ENCODE data around the gene CSAD.
"Not testable (repeated sequence)": the region's sequence is repeated elsewhere in the genome, so short reads cannot be mapped to it uniquely, and the experiment has no call there.

CSAD gene

DNA sequence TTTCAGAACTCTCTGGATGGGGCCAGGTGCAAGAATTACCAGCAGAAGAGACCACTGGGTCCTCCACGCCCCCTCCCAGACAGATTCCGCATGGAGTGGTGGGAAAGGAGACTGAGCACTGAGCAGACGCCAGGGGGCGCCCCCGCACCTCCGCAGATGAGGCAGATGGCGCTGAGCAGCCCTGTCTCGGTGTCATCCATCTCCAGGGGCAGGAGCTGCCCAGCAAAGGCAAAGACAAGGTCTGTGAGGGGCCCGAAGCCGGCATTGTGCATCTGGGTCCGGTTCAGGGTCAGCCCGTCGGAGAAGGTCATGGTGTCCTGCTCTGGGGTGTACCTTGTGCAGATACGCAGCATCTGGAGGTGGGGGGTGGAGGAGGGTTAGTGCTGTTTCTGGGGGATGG, 32.6 kb upstream of the CSAD start:
- Mint-ChIP-seq H3K36me3 (peaks cover 71% of the 10 kb centered on the region), H3K4me3 (no peak overlapping the region), H3K9me3 (no peaks in the 10 kb centered on the region), H3K27me3 (no peaks in the 10 kb centered on the region), H3K4me1 (peaks cover 84% of the 10 kb centered on the region), H3K27ac (peak overlapping the region; percentile 50)
- CTCF ChIA-PET = interaction anchor here (0.6 to 13.8 kb wide), 28 partner anchors 9 to 296 kb away, joined by 3 to 250 read pairs (median 7); partner anchors contain the start of genes AAAS, CSAD, ESPL1 and MYG1
- peak; percentile 89 for DNase-seq

DNA sequence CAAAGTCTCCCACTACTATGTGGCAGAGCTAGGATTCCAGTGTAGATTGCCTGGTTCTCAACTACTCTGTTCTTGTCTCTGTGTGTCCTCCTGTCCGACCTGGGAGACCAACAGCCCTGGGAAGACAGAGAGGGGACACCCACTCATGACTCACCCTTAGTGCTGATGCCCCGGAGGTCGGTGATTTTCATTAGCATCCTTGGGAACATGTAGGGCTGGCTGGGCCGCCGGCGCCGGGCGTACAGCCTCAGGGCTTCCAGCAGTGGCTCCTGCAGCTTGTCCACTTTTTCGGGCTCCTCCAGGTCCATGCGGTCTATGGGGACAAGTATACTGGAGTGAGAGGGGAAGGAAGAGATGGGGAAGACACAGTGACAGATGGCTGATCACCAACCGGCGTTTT, 32.2 kb upstream of the CSAD start:
- Mint-ChIP-seq H3K4me1 (peaks cover 84% of the 10 kb centered on the region), H3K9me3 (no peaks in the 10 kb centered on the region), H3K27ac (peak overlapping the region; percentile 46), H3K27me3 (no peaks in the 10 kb centered on the region), H3K4me3 (no peak overlapping the region), H3K36me3 (peaks cover 70% of the 10 kb centered on the region)
- DNase-seq = no peak
- CTCF ChIA-PET = interaction anchor here (1.0 to 13.8 kb wide), 23 partner anchors 10 to 296 kb away, joined by 3 to 250 read pairs (median 9); partner anchors contain the start of genes AAAS, CSAD, ESPL1 and PFDN5

DNA sequence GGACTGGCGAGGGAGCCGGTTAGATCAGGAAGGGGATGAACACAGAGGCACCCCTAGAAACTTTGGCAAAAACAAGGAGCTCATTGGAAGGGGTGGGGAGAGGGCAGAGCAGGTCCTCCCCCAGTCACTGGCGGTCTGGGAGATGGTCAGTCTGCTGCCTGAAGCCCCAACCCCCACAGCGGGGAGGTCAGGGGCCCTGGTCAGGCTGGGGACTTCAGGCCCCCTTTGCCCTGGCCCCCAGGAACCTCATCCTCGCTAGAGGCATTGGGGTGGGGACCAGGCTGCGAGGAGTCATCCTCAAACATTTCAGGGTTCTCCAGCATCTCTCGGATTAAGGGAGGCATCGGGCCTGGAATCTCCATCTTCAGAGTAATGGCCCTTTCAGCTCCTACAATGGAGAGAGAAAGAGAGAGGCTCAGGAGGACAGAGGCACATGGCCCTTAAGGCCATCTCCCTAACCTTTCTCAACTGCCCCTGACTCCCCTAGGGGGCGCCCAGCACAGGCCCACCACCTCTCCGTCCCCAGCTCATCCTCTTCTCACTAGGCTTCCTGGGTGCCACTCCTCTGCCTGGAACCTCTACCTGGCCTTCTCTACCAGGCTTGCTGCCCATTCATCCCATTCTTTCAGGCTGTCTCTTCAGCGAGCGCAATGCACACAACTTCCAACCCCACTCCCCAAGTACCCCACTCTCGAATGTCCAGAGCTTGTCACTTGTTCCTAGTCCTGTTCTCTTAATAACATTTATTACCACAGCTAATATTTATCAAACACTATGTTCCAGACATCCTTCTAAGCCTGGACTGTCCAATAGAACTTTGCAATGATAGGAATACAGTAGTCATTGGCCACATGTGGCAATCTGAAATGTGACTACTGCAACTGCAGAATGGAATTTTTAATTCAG, 31.0 kb upstream of the CSAD start:
- H3K9me3 Mint-ChIP-seq = no peaks in the 10 kb centered on the region
- no peak overlapping the region for H3K4me3 Mint-ChIP-seq
- H3K27me3 Mint-ChIP-seq = no peaks in the 10 kb centered on the region
- peaks cover 83% of the 10 kb centered on the region for H3K4me1 Mint-ChIP-seq
- DNase-seq = no peak
- peaks cover 65% of the 10 kb centered on the region for H3K36me3 Mint-ChIP-seq
- no peak overlapping the region for H3K27ac Mint-ChIP-seq
- CTCF ChIA-PET = interaction anchor here (0.9 to 13.8 kb wide), 23 partner anchors 8 to 134 kb away, joined by 3 to 250 read pairs (median 6); partner anchors contain the start of genes AAAS, CSAD, ESPL1 and PFDN5

DNA sequence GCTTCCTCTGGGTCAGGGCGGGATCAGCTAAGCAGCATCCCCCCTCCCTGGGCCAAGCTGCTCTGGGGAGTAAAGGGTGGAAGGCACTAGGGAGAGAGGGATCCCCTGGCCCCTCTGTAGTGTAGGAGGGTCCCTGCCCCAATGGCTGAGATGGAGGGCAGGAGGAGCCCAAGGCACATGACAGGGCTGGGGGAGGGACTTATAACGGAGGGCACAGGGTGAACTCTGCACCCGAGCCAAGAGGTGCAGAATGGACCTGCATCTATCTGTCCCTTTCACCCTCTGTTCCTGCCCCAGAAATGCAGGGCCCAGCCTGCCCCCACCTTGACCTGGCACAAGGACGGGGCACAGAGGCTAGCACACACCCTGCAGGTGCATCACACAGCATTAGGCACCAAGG, 30.1 kb upstream of the CSAD start:
- Mint-ChIP-seq H3K36me3 (peaks cover 62% of the 10 kb centered on the region), H3K9me3 (no peaks in the 10 kb centered on the region), H3K27ac (no peak overlapping the region), H3K4me3 (no peak overlapping the region), H3K4me1 (peaks cover 81% of the 10 kb centered on the region), H3K27me3 (no peaks in the 10 kb centered on the region)
- CTCF ChIA-PET = interaction anchor here (0.6 to 13.8 kb wide), 16 partner anchors 9 to 112 kb away, joined by 3 to 250 read pairs (median 8); partner anchors contain the start of genes AAAS, CSAD, ESPL1 and PFDN5
- DNase-seq = no peak

DNA sequence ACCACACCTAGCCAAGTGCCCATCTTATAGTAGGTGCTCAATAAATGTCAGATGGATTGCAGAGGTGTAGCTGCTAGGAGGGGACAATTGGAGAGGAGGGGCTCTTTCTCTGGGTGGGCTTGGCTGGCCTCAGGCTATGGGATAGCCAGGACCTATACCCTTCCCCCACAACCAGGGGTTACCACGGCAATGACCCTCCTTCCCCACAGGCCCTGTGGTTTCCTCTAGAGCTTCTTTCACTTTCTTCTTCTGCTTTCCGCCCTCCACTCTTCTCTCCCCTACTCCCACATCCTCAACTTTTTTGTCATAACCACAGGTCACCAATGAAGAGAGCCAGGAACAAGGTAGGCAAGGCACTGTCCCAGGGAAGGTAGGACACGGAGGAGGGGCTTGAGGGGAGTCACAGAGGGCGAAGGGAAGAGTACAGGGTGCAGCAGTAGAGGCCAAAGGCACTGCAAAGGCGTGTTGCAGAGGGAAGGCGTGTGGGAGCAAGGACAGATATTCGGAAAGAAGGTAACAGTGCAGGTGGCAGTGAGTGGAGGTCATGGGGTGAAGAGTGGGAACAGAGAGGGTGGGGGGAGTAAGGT, 28.2 kb upstream of the CSAD start:
- no peaks in the 10 kb centered on the region for H3K9me3 Mint-ChIP-seq
- peaks cover 80% of the 10 kb centered on the region for H3K4me1 Mint-ChIP-seq
- peaks cover 58% of the 10 kb centered on the region for H3K36me3 Mint-ChIP-seq
- CTCF ChIA-PET = interaction anchor here (0.6 to 13.8 kb wide), 12 partner anchors 10 to 300 kb away, joined by 3 to 250 read pairs (median 4); partner anchors contain the start of gene PFDN5
- H3K4me3 Mint-ChIP-seq = peak overlapping the region; percentile 77
- peak; percentile 70 for DNase-seq
- H3K27ac Mint-ChIP-seq = peak overlapping the region; percentile 88
- H3K27me3 Mint-ChIP-seq = no peaks in the 10 kb centered on the region

DNA sequence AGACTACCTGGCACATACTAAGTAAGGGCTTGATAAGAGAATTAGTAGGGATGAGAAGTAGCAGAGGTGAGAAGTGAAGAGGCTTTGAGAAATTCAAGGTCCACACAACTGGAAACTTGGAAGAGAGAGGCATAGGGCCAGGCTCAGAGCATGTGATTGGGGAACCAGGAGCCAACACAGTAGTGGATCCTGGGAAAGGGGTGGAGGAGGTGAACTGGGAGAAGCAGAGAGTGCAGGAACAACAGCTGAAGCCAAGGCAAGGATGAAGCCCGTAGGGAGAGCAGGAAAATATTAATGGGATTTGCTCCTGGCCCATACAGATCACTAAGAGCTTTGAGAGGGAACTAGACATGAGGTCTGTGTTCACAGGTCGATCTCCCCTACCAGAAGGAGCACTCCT, 27.7 kb upstream of the CSAD start:
- H3K27ac Mint-ChIP-seq = peak overlapping the region; percentile 88
- no peaks in the 10 kb centered on the region for H3K27me3 Mint-ChIP-seq
- CTCF ChIA-PET = interaction anchor here (0.7 to 13.8 kb wide), 12 partner anchors 9 to 300 kb away, joined by 3 to 250 read pairs (median 6); partner anchors contain the start of genes AAAS and PFDN5
- peaks cover 80% of the 10 kb centered on the region for H3K4me1 Mint-ChIP-seq
- H3K36me3 Mint-ChIP-seq = peaks cover 57% of the 10 kb centered on the region
- no peaks in the 10 kb centered on the region for H3K9me3 Mint-ChIP-seq
- H3K4me3 Mint-ChIP-seq = peak overlapping the region; percentile 8
- DNase-seq = no peak

DNA sequence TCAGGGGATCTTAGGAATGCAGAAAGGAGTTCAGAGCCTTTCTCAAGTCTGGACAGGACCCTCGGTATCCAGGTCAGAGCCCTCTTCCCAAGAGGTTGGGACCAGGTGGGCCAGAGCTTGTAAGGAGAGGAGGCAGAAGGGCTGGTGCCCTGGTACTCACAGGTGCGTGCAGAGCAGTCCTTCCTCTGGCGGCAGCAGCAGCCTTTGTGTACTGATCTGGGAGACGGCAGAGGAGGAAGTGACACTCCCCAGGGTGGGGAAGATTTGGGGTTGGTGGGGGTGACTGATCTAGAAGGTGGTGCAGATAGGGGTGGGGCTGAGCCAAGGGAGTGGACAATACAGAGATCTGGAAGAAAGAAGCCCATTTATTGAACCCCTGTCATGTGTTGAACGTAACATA, 26.3 kb upstream of the CSAD start, which contains the start of gene ITGB7:
TSS of gene ITGB7 (minus strand) at position 210 of the 400 bp plus-strand sequence. CDS start 6,808 bp downstream, outside the sequence.
- Mint-ChIP-seq H3K4me1 (peaks cover 87% of the 10 kb centered on the region), H3K27ac (peak within 1 kb of the TSS; percentile 88), H3K27me3 (no peaks in the 10 kb centered on the region), H3K36me3 (peaks cover 50% of the 10 kb centered on the region), H3K9me3 (no peaks in the 10 kb centered on the region), H3K4me3 (peak within 1 kb of the TSS; percentile 84)
- peak; percentile 82 for DNase-seq
- CTCF ChIA-PET = interaction anchor here (0.6 to 11.6 kb wide), 7 partner anchors 9 to 141 kb away, joined by 4 to 166 read pairs (median 7); partner anchors contain the start of genes AAAS and PFDN5

DNA sequence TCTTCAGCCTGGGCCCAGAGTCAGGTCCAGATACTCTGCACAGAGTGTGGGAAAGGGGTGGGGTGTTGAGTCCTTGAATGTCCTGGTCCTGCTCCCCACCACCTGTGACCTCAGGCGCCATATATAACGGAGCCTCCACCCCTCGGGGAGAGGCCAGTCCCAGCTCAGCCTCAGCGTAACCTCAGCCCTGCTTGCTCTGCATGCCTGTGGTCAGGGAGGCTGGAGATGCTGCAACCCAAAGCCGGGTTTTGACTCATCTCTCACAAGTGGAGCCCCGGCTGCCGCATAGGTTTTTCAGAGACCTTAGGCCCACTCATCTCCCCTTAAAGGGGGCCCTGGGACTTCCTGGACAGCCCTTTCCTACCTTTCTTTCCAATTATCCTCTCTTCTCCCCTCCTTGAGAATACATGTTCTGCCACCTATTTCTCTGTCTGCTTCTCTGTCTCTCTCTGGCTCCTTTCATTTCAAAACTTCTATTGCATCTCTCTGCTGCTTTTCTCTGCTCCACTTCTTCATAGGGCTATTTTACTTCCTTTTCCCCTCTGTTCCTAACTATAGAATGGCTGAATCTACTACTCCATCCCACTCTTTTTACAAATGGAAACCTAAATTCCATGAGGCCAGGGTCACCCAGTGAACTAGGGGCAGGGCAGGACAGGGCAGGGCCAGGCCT, 25.2 kb upstream of the CSAD start:
- H3K27ac Mint-ChIP-seq = peak overlapping the region; percentile 81
- no peaks in the 10 kb centered on the region for H3K9me3 Mint-ChIP-seq
- peak; percentile 79 for DNase-seq
- peaks cover 45% of the 10 kb centered on the region for H3K36me3 Mint-ChIP-seq
- peaks cover 93% of the 10 kb centered on the region for H3K4me1 Mint-ChIP-seq
- CTCF ChIA-PET = interaction anchor here (0.8 to 4.7 kb wide), 7 partner anchors 8 to 139 kb away, joined by 3 to 15 read pairs (median 4); partner anchors contain the start of gene AAAS
- no peaks in the 10 kb centered on the region for H3K27me3 Mint-ChIP-seq
- H3K4me3 Mint-ChIP-seq = peak overlapping the region; percentile 84

DNA sequence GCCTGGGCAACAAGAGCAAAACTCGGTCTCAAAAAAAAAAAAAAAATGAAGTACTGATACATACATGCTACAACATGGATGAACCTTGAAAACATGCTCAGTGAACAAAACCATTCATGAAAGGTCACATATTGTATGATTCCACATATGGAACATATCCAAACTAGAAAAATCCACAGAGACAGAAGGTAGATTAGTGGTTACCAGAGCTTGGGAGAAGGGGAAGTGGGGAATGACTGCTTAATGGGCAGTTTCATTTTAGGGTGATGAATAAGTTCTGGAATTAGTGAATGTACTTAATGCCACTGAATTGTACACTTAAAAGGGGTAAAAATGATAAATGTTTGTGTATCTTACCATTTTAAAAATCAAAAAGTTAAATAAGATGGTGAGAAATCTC, 23.6 kb upstream of the CSAD start:
- DNase-seq = no peak
- CTCF ChIA-PET = interaction anchor here (1.3 to 4.7 kb wide), 3 partner anchors 8 to 45 kb away, joined by 3 to 15 read pairs (median 4); no protein-coding TSS in a partner anchor
- Mint-ChIP-seq H3K27ac (no peak overlapping the region), H3K27me3 (no peaks in the 10 kb centered on the region), H3K9me3 (no peaks in the 10 kb centered on the region), H3K36me3 (peaks cover 49% of the 10 kb centered on the region), H3K4me1 (peaks cover 91% of the 10 kb centered on the region), H3K4me3 (peak overlapping the region; percentile 63)

DNA sequence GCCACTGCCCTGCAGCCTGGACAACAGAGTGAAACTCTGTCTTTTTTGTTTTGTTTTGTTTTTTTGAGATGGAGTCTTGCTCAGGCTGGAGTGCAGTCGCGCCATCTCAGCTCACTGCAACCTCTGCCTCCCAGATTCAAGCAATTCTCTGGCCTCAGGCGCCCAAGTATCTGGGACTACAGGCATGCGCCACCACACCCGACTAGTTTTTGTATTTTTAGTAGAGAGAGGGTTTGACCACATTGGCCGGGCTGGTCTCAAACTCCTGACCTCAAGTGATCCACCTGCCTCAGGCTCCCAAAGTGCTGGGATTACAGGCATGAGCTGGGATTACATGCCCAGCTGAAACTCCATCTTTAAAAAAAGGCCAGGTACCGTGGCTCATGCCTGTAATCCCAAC, 21.6 kb upstream of the CSAD start:
- peaks cover 62% of the 10 kb centered on the region for H3K36me3 Mint-ChIP-seq
- not testable (repeated sequence) for DNase-seq, H3K27me3 Mint-ChIP-seq, H3K9me3 Mint-ChIP-seq, H3K4me3 Mint-ChIP-seq
- peaks cover 88% of the 10 kb centered on the region for H3K4me1 Mint-ChIP-seq
- CTCF ChIA-PET = interaction anchor here (1.0 to 5.7 kb wide), 4 partner anchors 9 to 86 kb away, joined by 3 to 51 read pairs (median 7); no protein-coding TSS in a partner anchor
- peak overlapping the region; percentile 55 for H3K27ac Mint-ChIP-seq

DNA sequence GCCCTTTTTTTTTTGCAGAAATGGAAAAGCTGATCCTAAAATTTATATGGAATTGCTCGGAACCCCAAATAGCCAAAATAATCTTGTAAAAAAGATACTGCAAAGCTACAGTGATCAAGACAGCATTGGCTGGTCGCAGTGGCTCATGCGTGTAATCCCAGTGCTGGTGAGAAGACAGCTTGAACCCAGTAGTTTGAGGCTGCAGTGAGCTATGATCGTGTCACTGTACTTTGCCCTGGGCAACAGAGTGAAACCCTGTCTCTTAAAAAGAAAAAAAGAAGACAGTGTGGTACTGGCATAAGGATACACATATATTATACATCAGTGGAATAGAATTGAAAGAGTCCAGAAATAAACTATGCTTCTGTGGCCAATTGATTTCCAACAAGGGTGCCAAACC, 20.9 kb upstream of the CSAD start:
- peaks cover 68% of the 10 kb centered on the region for H3K36me3 Mint-ChIP-seq

DNA sequence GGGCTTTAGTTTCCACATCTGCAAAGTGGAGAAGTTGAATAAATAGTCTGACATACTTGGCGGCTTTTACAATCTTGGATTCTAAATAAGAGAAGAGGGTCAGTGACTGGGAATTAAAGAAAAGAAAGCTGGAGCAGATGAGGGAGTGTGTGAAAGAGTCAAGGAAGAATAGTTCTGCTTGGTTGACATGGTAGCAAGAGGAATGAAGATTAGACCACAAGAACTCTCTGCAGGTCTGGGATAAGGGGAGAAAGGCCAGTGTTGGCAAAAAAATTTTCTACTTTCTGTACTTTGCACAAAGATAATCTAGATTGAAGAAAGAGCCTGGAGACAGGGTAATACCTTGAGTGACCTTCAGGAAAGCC, 20.4 kb upstream of the CSAD start:
- H3K27me3 Mint-ChIP-seq = no peaks in the 10 kb centered on the region

More for the DNA sequence above, 20.9 kb upstream of the CSAD start:
- Mint-ChIP-seq H3K27ac (peak overlapping the region; percentile 55), H3K4me1 (peaks cover 88% of the 10 kb centered on the region), H3K4me3 (no peak overlapping the region), H3K9me3 (no peaks in the 10 kb centered on the region), H3K27me3 (no peaks in the 10 kb centered on the region)
- CTCF ChIA-PET = interaction anchor here (0.6 to 5.7 kb wide), 6 partner anchors 10 to 136 kb away, joined by 3 to 51 read pairs (median 7); no protein-coding TSS in a partner anchor
- DNase-seq = no peak

DNA sequence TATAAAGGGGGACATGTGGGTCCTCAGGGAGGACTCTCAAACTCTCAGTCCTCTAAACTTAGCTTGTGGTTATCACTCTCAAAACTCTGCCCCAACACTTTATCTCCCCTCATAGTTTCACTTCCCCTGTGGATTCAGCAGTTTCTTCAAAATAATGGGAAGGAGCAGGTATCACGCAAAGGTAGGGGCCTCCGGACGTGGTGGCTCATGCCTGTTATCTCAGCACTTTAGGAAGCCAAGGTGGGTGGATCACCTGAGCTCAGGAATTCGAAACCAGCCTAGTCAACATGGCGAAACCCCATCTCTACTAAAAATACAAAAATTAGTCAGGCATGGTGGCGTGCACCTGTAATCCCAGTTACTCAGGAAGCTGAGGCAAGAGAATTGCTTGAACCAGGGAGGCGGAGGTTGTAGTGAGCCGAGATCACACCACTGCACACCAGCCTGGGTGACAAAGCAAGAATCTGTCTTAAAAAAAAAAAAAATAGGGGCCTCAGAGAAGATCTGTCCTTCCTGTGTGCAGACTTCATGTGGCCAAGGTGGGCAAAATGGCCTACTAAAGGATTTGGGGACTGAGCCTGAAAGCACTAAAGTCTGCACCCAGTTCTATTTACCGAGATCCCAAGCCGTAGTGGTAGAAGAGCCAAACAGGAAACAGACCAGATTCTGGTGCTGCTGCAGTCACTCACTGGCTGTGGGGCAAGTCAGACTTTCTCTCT, 19.9 kb upstream of the CSAD start:
- Mint-ChIP-seq H3K27me3 (no peaks in the 10 kb centered on the region), H3K36me3 (peaks cover 71% of the 10 kb centered on the region)
- CTCF ChIA-PET = interaction anchor here (0.8 to 5.7 kb wide), 4 partner anchors 13 to 135 kb away, joined by 4 to 51 read pairs (median 17); no protein-coding TSS in a partner anchor

More for the DNA sequence above, 20.4 kb upstream of the CSAD start:
- CTCF ChIA-PET = interaction anchor here (0.8 to 5.7 kb wide), 4 partner anchors 10 to 135 kb away, joined by 4 to 51 read pairs (median 12); no protein-coding TSS in a partner anchor
- no peak for DNase-seq
- peak overlapping the region; percentile 89 for H3K27ac Mint-ChIP-seq
- H3K36me3 Mint-ChIP-seq = peaks cover 69% of the 10 kb centered on the region
- H3K4me3 Mint-ChIP-seq = peak overlapping the region; percentile 48
- H3K4me1 Mint-ChIP-seq = peaks cover 89% of the 10 kb centered on the region
- no peaks in the 10 kb centered on the region for H3K9me3 Mint-ChIP-seq

More for the DNA sequence above, 19.9 kb upstream of the CSAD start:
- Mint-ChIP-seq H3K9me3 (no peaks in the 10 kb centered on the region), H3K4me3 (peak overlapping the region; percentile 48), H3K4me1 (peaks cover 88% of the 10 kb centered on the region), H3K27ac (peak overlapping the region; percentile 89)
- DNase-seq = peak; percentile 55
